GM23248 (cell line): Measurements from ENCODE around the gene EFR3B. TPM values are rescaled to one million over a fixed set of nuclear protein-coding genes. Genes with fewer than 3 reads are reported as not detected.
"Not testable (repeated sequence)": the region's sequence is repeated elsewhere in the genome, so short reads cannot be mapped to it uniquely, and the experiment has no call there.

Experiments
- DNase-seq: peaks from one replicate; pipeline ENCODE4 v3.0.0-alpha.2; 2015
- H2AFZ ChIP-seq: fragments of 200-600 bp; sonication (generic); 2 replicates; pipeline ENCODE4 v1.6.1; 2016; ENCODE audit warnings: antibody characterized with exemption
- H3F3A ChIP-seq: fragments of 200-600 bp; sonication (generic); 2 replicates; pipeline ENCODE4 v1.6.1; 2016; ENCODE audit warnings: mild to moderate bottlenecking, antibody characterized with exemption, mixed run types; ENCODE audit not compliant: insufficient read depth
- H3K27ac ChIP-seq: fragments of 200-600 bp; sonication (generic); 2 replicates; pipeline ENCODE4 v1.5.1; 2016; ENCODE audit warnings: mild to moderate bottlenecking
- H3K27me3 ChIP-seq: fragments of 200-600 bp; sonication (generic); replicated peaks from 2 replicates; pipeline ENCODE4 v1.6.1; 2016; ENCODE audit warnings: mild to moderate bottlenecking; ENCODE audit not compliant: insufficient read depth
- H3K36me3 ChIP-seq: fragments of 200-600 bp; sonication (generic); 2 replicates; pipeline ENCODE4 v1.6.1; 2016; ENCODE audit warnings: low read depth, mild to moderate bottlenecking
- H3K4me1 ChIP-seq: fragments of 200-600 bp; sonication (generic); 2 replicates; pipeline ENCODE4 v1.6.1; 2016; ENCODE audit warnings: mild to moderate bottlenecking; ENCODE audit not compliant: insufficient read depth
- H3K4me2 ChIP-seq: fragments of 200-600 bp; sonication (generic); one replicate; pipeline ENCODE4 v1.6.1; 2016; ENCODE audit warnings: mild to moderate bottlenecking; ENCODE audit not compliant: unreplicated experiment
- H3K4me3 ChIP-seq: fragments of 200-600 bp; sonication (generic); 2 replicates; pipeline ENCODE4 v1.5.1; 2016; ENCODE audit warnings: mild to moderate bottlenecking
- H3K79me2 ChIP-seq: fragments of 200-600 bp; sonication (generic); 2 replicates; pipeline ENCODE4 v1.6.1; 2016; ENCODE audit warnings: mild to moderate bottlenecking; ENCODE audit not compliant: insufficient read depth
- H3K9ac ChIP-seq: fragments of 200-600 bp; sonication (generic); 2 replicates; pipeline ENCODE4 v1.6.1; 2016; ENCODE audit warnings: mild to moderate bottlenecking
- H3K9me2 ChIP-seq: fragments of 200-600 bp; sonication (generic); 2 replicates; pipeline ENCODE4 v1.6.1; 2016; ENCODE audit warnings: mixed run types, mild to moderate bottlenecking, moderate library complexity; ENCODE audit not compliant: insufficient read depth
- H3K9me3 ChIP-seq: fragments of 200-600 bp; sonication (generic); one replicate; pipeline ENCODE4 v1.6.1; 2017; ENCODE audit warnings: low read depth
- H4K20me1 ChIP-seq: fragments of 200-600 bp; sonication (generic); 2 replicates; pipeline ENCODE4 v1.6.0; 2016; ENCODE audit not compliant: insufficient read depth
- EZH2 ChIP-seq: fragments of 200-600 bp; sonication (generic); IDR thresholded peaks from 2 replicates; pipeline ENCODE4 v1.6.1; 2018; ENCODE audit warnings: antibody characterized with exemption, mild to moderate bottlenecking; ENCODE audit not compliant: insufficient read depth, poor library complexity, severe bottlenecking
- EZH2phosphoT487 ChIP-seq: fragments of 200-600 bp; sonication (generic); IDR thresholded peaks from 2 replicates; pipeline ENCODE4 v1.6.1; 2018; ENCODE audit warnings: antibody characterized with exemption, moderate library complexity, mild to moderate bottlenecking, low read depth; ENCODE audit not compliant: insufficient read depth
- WGBS, 2 experiments: methylation state at CpG; one replicate each; pipeline ENCODE4 v1.1.6; 2015 to 2017; ENCODE audit warnings: low lambda C conversion rate in 2 of 2, low coverage in 1 of 2; ENCODE audit errors: missing lambda C conversion rate in 2 of 2; 5-methylcytosine and 5-hydroxymethylcytosine counted together
- in situ Hi-C: fragments of 300-500 bp; cut with MboI; formaldehyde crosslinking; loops from 2 replicates; pipeline ENCODE4 v1.15.0; 2020
- polyA plus RNA-seq: library from polyadenylated mRNA; unstranded; fragments of >200 nt; fragmentation: Nextera tagmentation; extraction: Ambion mirVana; gene quantifications from 2 replicates; pipeline ENCODE4 v1.2.1, GENCODE V29; 2016
- total RNA-seq: library from RNA; depleted of rRNA; stranded (reverse); fragments of >200 nt; shearing (Covaris generic); gene quantifications from 2 replicates; pipeline ENCODE4 v1.2.3, GENCODE V29; 2014

Gene EFR3B
- total and polyA plus RNA-seq, 2 experiments from 2014 or later: 0.51 to 0.97 TPM

- Histone ChIP-seq H3F3A (no peaks in the 10 kb centered on the region), H3K27me3 (no peaks in the 10 kb centered on the region), H3K36me3 (no peaks in the 10 kb centered on the region), H3K9me2 (no peaks in the 10 kb centered on the region), H3K4me3 (no peak overlapping the region), H2AFZ (no peak overlapping the region), H3K9me3 (no peaks in the 10 kb centered on the region), H3K9ac (no peak overlapping the region), H4K20me1 (no peaks in the 10 kb centered on the region), H3K4me1 (no peaks in the 10 kb centered on the region), H3K27ac (no peak overlapping the region), H3K79me2 (no peaks in the 10 kb centered on the region), H3K4me2 (no peak overlapping the region)
- 84 to 95% methylated on average over 8 of the region's 8 CpGs for WGBS, 2 experiments
- no peak for DNase-seq
- TF ChIP-seq EZH2: no peak
- no peak for TF ChIP-seq EZH2phosphoT487
- in situ Hi-C loops: no loop called here
These were observed 49.4 kb downstream of the EFR3B start for GRCh38 chr2:25091265-25091664.

- TF ChIP-seq EZH2phosphoT487 (no peak), EZH2 (no peak)
- H3F3A ChIP-seq: peaks cover 8% of the 10 kb centered on the region
- H3K4me3 ChIP-seq: no peak overlapping the region
- no peaks in the 10 kb centered on the region for H4K20me1 ChIP-seq
- no peak overlapping the region for H2AFZ ChIP-seq
- no peak overlapping the region for H3K4me2 ChIP-seq
- H3K27me3 ChIP-seq: no peaks in the 10 kb centered on the region
- 98 to 100% methylated on average over 2 of the region's 2 CpGs for WGBS, 2 experiments
- no peaks in the 10 kb centered on the region for H3K9me2 ChIP-seq
- peaks cover 6% of the 10 kb centered on the region for H3K4me1 ChIP-seq
- no peaks in the 10 kb centered on the region for H3K9me3 ChIP-seq
- no peak overlapping the region for H3K9ac ChIP-seq
- no peaks in the 10 kb centered on the region for H3K79me2 ChIP-seq
- no peaks in the 10 kb centered on the region for H3K36me3 ChIP-seq
- in situ Hi-C loops: no loop called here
- DNase-seq: no peak
- H3K27ac ChIP-seq: no peak overlapping the region
These were observed 56.2 kb downstream of the EFR3B start for GRCh38 chr2:25098056-25098455.

GRCh38 chr2:25098670-25099486 lies 57.0 kb downstream of the EFR3B start:
- H3K27ac ChIP-seq: no peak overlapping the region
- 81 to 82% methylated on average over 6 of the region's 6 CpGs for WGBS, 2 experiments
- peaks cover 10% of the 10 kb centered on the region for H3K4me1 ChIP-seq
- H3K27me3 ChIP-seq: no peaks in the 10 kb centered on the region
- H3K79me2 ChIP-seq: no peaks in the 10 kb centered on the region
- H3K4me2 ChIP-seq: no peak overlapping the region
- TF ChIP-seq EZH2 (no peak), EZH2phosphoT487 (no peak)
- no peaks in the 10 kb centered on the region for H3K36me3 ChIP-seq
- no peaks in the 10 kb centered on the region for H4K20me1 ChIP-seq
- no peaks in the 10 kb centered on the region for H3K9me2 ChIP-seq
- no peak overlapping the region for H2AFZ ChIP-seq
- no peak overlapping the region for H3K4me3 ChIP-seq
- no peaks in the 10 kb centered on the region for H3K9me3 ChIP-seq
- peaks cover 8% of the 10 kb centered on the region for H3F3A ChIP-seq
- DNase-seq: no peak
- no peak overlapping the region for H3K9ac ChIP-seq
- in situ Hi-C loops: no loop called here

DNA sequence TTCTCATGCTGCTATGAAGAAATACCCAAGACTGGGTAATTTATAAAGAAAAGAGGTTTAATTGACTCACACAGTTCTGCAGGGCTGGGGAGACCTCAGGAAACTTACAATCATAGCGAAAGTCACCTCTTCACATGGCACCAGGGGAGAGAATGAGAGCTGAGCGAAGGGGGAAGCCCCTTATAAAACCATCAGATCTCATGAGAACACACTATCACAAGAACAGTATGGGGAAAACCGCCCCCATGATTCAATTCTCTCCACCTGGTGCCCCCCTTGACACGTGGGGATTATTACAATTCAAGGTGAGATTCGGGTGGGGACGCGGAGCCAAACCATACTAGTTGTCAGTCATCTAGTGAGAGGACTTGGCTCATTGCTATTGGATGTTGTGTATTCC lies 60.5 kb downstream of the EFR3B start:
- H3K4me1 ChIP-seq: peaks cover 28% of the 10 kb centered on the region
- H2AFZ ChIP-seq, in situ Hi-C loops: not testable (repeated sequence)

More for the DNA sequence above, 60.5 kb downstream of the EFR3B start:
- DNase-seq, H3K27me3 ChIP-seq, H3K9me3 ChIP-seq, H3K4me2 ChIP-seq, H3K9ac ChIP-seq, H4K20me1 ChIP-seq, H3K4me3 ChIP-seq, H3K27ac ChIP-seq, H3K9me2 ChIP-seq, H3K79me2 ChIP-seq, H3K36me3 ChIP-seq: not testable (repeated sequence)
- WGBS, 2 experiments: 88 to 89% methylated on average over 7 of the region's 7 CpGs
- H3F3A ChIP-seq: peaks cover 27% of the 10 kb centered on the region
